GM12878 (cell line): ENCODE measurements around the gene ACACA. TPM values are rescaled to one million over a fixed set of nuclear protein-coding genes. Genes with fewer than 3 reads are reported as not detected.
A peak's percentile ranks its signal among the peaks of the same experiment; 100 is the strongest.

Source experiments
- BCL11A ChIP-seq: IDR thresholded peaks from 2 replicates; pipeline ENCODE4 v1.6.1; 2011; ENCODE audit warnings: low read depth, low read length
- BRCA1 ChIP-seq: IDR thresholded peaks from 2 replicates; pipeline ENCODE4 v1.6.1; 2011; ENCODE audit warnings: low read depth, low read length, improper control_type of control experiment
- CHD4 ChIP-seq: fragments of 200-600 bp; sonication (generic); IDR thresholded peaks from 2 replicates; pipeline ENCODE4 v1.6.1; 2016; ENCODE audit warnings: mild to moderate bottlenecking
- CREM ChIP-seq: IDR thresholded peaks from 2 replicates; pipeline ENCODE4 v1.6.1; 2014; ENCODE audit warnings: antibody characterized with exemption, low read depth
- DPF2 ChIP-seq: fragments of 450-650 bp; IDR thresholded peaks from 2 replicates; pipeline ENCODE4 v1.6.1; 2017; ENCODE audit warnings: mild to moderate bottlenecking
- FOS ChIP-seq: IDR thresholded peaks from 3 replicates; pipeline ENCODE4 v1.6.1; 2011; ENCODE audit warnings: borderline replicate concordance; ENCODE audit not compliant: insufficient read length; ENCODE audit errors: extremely low read depth
- FOXK2 ChIP-seq: fragments of 450-650 bp; IDR thresholded peaks from 2 replicates; pipeline ENCODE4 v1.6.1; 2017; ENCODE audit warnings: mild to moderate bottlenecking, moderate library complexity
- HCFC1 ChIP-seq: fragments of 150-350 bp; IDR thresholded peaks from 2 replicates; pipeline ENCODE4 v1.6.1; 2014; ENCODE audit warnings: low read length
- HDAC2 ChIP-seq: fragments of 200-600 bp; sonication (generic); IDR thresholded peaks from 2 replicates; pipeline ENCODE4 v1.6.1; 2017
- IRF3 ChIP-seq: fragments of 450-650 bp; IDR thresholded peaks from 2 replicates; pipeline ENCODE4 v1.6.1; 2014; ENCODE audit warnings: mild to moderate bottlenecking
- IRF4 ChIP-seq: IDR thresholded peaks from 2 replicates; pipeline ENCODE4 v1.6.1; 2011; ENCODE audit warnings: low read depth, low read length
- IRF5 ChIP-seq: fragments of 450-650 bp; IDR thresholded peaks from 2 replicates; pipeline ENCODE4 v1.6.1; 2017; ENCODE audit warnings: borderline replicate concordance
- MAX ChIP-seq: IDR thresholded peaks from 2 replicates; pipeline ENCODE4 v1.6.1; 2012; ENCODE audit warnings: low read depth, low read length, improper control_type of control experiment
- NR2C1 ChIP-seq: fragments of 450-650 bp; IDR thresholded peaks from 2 replicates; pipeline ENCODE4 v1.6.1; 2017; ENCODE audit warnings: antibody characterized with exemption, mild to moderate bottlenecking, moderate library complexity
- NR2C2 ChIP-seq: IDR thresholded peaks from 2 replicates; pipeline ENCODE4 v1.6.1; 2011; ENCODE audit warnings: borderline replicate concordance, low read depth; ENCODE audit not compliant: control insufficient read depth, insufficient read length
- PAX5 ChIP-seq: IDR thresholded peaks from 2 replicates; pipeline ENCODE4 v1.6.1; 2011; ENCODE audit warnings: low read depth, low read length, borderline replicate concordance
- RB1 ChIP-seq: fragments of 450-650 bp; formaldehyde crosslinking; IDR thresholded peaks from 2 replicates; pipeline ENCODE4 v1.6.1; 2017; ENCODE audit warnings: mild to moderate bottlenecking, borderline replicate concordance
- SIN3A ChIP-seq: IDR thresholded peaks from 2 replicates; pipeline ENCODE4 v1.6.1; 2012; ENCODE audit warnings: low read depth, low read length, improper control_type of control experiment
- TARDBP ChIP-seq: IDR thresholded peaks from 2 replicates; pipeline ENCODE4 v1.6.1; 2016; ENCODE audit warnings: borderline replicate concordance
- WRNIP1 ChIP-seq: IDR thresholded peaks from 2 replicates; pipeline ENCODE4 v1.6.1; 2011; ENCODE audit warnings: low read depth, low read length, improper control_type of control experiment, borderline replicate concordance
- ZNF24 ChIP-seq: fragments of 450-650 bp; IDR thresholded peaks from 2 replicates; pipeline ENCODE4 v1.6.1; 2017; ENCODE audit warnings: antibody characterized with exemption, mild to moderate bottlenecking
- ZNF592 ChIP-seq: fragments of 450-650 bp; IDR thresholded peaks from 2 replicates; pipeline ENCODE4 v1.6.1; 2017; ENCODE audit warnings: mild to moderate bottlenecking, moderate library complexity
- ZSCAN29 ChIP-seq: fragments of 450-650 bp; IDR thresholded peaks from 2 replicates; pipeline ENCODE4 v1.6.1; 2017; ENCODE audit warnings: mild to moderate bottlenecking, moderate library complexity
- polyA plus RNA-seq, 11 experiments: library from polyadenylated mRNA; depleted of rRNA in 4 of 11; unstranded in 6 of 11; stranded (reverse) in 5 of 11; fragments of >200 nt; fragmentation: Nextera tagmentation in 4 of 11; fragmentation: Illumina TruSeq in 1 of 11; extraction: Ambion mirVana in 4 of 11; extraction: Trizol in 1 of 11; gene quantifications; 1 replicate in 1 of 11; 2 replicates in 10 of 11; pipeline versions ENCODE4 v1.2.1 to v1.2.3, GENCODE V29; 2011 to 2016; ENCODE audit warnings: inconsistent platforms in 2 of 11, missing spikeins in 2 of 11, low read depth in 1 of 11
- total RNA-seq, 4 experiments: library from RNA; depleted of rRNA in 3 of 4; stranded (reverse); fragments of >200 nt in 3 of 4; fragmentation: Illumina TruSeq in 1 of 4; extraction: Trizol in 1 of 4; gene quantifications; 2 replicates each; pipeline versions ENCODE4 v1.2.1 to v1.2.3, GENCODE V29; 2013 to 2021

ACACA gene
- total and polyA plus RNA-seq, 10 of the 15 experiments (the other 5 are each of a cell fraction or from before 2014, with no cell fraction given) = 12.9 to 74.2 (median 32.0) TPM

GRCh38 chr17:37413875-37414519, 7.4 kb upstream of the ACACA start (continued):
- no peak for TF ChIP-seq HDAC2
- peak; percentile 52; the same call in 1 of the 2 replicates for TF ChIP-seq NR2C1
- no peak for TF ChIP-seq TARDBP
- no peak for TF ChIP-seq ZSCAN29
- no peak for TF ChIP-seq ZNF24
- TF ChIP-seq FOXK2 = no peak
- no peak for TF ChIP-seq HCFC1
- no peak for TF ChIP-seq CHD4
- TF ChIP-seq SIN3A = no peak
- TF ChIP-seq IRF4 = no peak
- TF ChIP-seq RB1 = no peak
- TF ChIP-seq PAX5 = no peak
- TF ChIP-seq WRNIP1 = no peak
- no peak for TF ChIP-seq BRCA1
- no peak for TF ChIP-seq IRF5
- TF ChIP-seq DPF2 = no peak
- no peak for TF ChIP-seq IRF3
- TF ChIP-seq MAX = no peak
- no peak for TF ChIP-seq FOS
- no peak for TF ChIP-seq BCL11A
- TF ChIP-seq ZNF592 = no peak
- no peak for TF ChIP-seq CREM
- TF ChIP-seq NR2C2 = no peak
